GM18517 (cell line): ENCODE measurements around the gene MCF2L.
"Not testable (repeated sequence)": the region's sequence is repeated elsewhere in the genome, so short reads cannot be mapped to it uniquely, and the experiment has no call there.

Experiments used
- ATAC-seq: cut with Tn5 transposase; IDR thresholded peaks from one replicate; pipeline ENCODE4 v1.9.1; 2021; ENCODE audit warnings: mild to moderate bottlenecking, moderate library complexity; ENCODE audit not compliant: unreplicated experiment

MCF2L gene

DNA sequence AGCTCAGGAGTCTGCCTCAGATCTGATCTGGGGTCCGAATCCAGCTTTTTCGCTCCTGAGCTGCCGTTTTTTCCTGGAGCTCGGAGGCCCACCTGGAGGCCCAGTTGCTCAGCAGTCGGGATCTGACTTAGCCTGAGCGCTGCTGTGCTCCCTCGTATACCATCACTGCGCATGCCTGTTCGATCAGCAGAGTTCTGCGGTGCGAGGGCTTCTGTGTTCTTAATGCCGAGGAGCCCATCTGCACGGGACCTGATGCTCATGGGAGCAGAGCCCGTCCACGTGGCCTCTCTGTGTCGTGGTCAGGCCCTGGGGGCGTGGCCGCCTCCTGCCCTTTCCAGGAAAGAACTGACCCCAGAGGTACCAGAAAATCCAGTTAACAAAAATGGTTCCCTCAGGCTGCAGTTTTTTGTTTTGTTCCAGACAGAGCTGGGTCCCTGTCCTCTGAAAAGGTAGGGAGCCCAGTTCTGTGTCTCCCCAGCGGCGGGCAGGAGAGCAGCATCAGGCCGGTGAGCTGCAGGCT lies 57.4 kb downstream of the MCF2L start:
- no peak for ATAC-seq

GRCh38 chr13:113027095-113027494 lies 58.1 kb downstream of the MCF2L start:
- no peak for ATAC-seq

- ATAC-seq, result no peak
Measured at GRCh38 chr13:113027566-113027965, 58.6 kb downstream of the MCF2L start.

GRCh38 chr13:113028336-113029060 lies 59.5 kb downstream of the MCF2L start:
- no peak for ATAC-seq

- no peak for ATAC-seq
Measured at GRCh38 chr13:113029061-113029445, 60.0 kb downstream of the MCF2L start.

DNA sequence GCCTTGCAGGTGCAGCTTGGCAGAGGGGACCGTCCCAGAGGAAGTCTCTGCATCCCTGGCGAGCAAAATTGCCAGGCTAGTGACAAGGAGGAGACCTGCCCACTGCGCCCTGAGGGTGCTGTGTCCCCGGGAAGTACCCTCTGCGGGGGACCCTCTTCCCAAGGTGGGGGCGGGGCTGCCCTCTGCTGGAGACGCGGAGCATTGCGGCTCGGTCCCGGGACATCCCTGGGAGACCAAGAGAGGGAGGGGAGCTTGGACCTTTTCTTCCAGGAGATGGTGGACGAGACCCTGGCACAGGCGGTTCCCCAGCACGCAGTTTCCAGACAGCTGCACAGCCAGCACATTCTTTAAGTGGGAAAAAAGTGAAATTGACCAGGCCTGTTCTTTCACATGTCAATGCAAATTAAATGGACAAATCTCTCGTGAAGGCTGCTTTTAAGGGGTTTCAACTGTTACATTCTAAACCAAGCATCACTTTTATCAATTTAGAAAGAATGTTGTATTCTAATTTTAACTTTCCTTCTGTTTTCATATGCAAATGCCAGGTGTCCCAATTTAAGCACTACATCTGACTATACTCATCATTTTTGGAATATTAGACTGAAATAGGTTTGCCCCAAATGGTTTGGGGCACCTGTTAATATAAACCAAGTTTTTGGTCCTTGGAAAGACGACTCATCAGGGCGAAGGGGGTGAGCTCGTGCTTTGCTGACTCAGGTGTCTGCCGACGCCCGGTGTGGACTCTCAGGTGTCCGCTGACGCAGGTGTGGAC lies 60.7 kb downstream of the MCF2L start:
- no peak for ATAC-seq

DNA sequence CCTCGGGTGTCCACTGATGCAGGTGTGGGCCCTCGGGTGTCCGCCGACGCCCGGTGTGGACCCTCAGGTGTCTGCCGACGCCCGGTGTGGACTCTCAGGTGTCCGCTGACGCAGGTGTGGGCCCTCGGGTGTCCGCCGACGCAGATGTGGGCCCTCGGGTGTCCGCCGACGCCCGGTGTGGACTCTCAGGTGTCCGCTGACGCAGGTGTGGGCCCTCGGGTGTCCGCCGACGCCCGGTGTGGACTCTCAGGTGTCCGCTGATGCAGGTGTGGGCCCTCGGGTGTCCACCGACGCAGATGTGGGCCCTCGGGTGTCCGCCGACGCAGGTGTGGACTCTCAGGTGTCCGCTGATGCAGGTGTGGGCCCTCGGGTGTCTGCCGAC lies 61.2 kb downstream of the MCF2L start:
- not testable (repeated sequence) for ATAC-seq

- ATAC-seq, result no peak
Measured at GRCh38 chr13:113031465-113031864, 62.5 kb downstream of the MCF2L start.

DNA sequence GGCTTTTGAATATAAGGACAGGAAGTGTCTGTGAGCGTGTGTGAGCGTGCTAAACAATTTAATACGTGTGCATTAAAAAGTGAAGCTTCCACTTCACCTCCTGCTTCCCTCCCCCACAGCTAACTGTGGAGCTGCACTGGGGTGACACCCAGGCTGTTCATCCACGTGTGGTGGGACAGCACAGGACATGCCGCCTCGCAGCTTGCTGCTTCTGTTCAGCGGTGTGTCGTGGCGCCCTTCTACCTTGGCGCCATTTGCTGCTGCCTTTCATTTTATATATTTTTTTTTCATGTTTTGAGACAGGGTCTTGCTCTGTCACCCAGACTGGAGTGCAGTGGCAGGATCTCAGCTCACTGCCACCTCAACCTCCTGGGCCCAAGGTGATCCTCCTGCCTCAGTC lies 63.3 kb downstream of the MCF2L start:
- ATAC-seq, result no peak

GRCh38 chr13:113033054-113033850 lies 64.2 kb downstream of the MCF2L start:
- ATAC-seq, result no peak

DNA sequence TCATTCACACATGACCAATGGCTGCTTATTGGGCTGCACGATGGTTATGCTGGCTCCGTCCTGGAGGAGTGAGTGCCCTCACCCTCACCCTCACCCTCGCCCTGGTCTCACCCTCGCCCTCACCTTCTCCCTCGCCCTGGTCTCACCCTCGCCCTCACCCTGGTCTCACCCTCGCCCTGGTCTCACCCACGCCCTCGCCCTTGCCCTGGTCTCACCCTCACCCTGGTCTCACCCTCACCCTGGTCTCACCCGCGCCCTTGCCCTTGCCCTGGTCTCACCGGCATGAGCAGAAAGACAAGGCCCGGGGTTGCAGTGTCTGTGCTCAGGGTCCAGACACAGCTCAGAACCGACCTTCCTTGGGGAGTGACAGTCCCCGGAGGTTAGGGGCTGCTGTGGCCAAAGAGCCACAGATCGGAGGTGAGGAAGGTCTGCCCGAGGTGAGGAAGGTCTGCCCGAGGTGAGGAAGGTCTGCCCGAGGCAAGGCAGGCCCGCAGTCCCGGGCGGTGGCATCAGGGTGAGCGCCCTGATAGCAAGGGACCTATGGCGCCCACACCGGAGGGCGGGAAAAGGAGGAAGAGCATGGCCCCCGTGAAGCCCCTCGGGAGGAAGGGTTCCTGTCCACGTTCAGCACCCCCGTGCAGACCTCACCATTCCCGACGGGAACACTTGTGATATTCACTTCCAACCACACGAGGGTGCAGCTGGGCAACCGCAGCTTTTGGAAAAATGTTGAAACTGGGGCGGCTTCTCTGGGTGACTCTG lies 65.6 kb downstream of the MCF2L start:
- no peak for ATAC-seq

DNA sequence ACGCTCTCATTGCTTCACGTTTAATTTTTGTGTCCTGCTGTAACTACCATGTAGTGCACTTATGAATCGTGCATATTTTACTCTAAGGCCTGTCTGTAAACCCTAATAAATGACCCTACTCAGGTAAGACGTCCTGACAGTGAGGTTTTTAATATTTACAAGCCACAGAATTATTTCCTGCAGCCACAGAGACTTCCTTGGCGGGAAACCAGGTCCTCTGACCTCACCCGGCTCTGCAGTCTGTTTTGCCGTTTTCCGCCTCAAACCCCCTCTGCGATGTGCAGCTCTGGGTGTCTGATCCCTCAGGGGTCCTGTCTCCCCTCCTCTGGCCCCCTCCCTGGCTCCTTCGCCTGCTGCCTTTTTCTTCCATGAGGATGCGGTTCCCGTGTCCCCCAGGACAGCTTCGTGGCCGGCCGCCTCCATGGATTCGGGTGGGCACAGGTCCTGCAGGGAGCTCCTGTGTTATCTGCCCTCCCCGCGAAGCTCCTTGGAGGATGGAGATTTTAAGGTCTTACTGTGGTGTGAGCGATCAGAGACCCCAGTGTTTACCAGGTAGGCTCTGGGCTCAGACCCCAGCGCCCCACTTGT lies 66.3 kb downstream of the MCF2L start:
- ATAC-seq, result no peak

GRCh38 chr13:113036401-113036800 lies 67.4 kb downstream of the MCF2L start:
- no peak for ATAC-seq

- ATAC-seq, result no peak
Measured at GRCh38 chr13:113040031-113040430, 71.0 kb downstream of the MCF2L start.

DNA sequence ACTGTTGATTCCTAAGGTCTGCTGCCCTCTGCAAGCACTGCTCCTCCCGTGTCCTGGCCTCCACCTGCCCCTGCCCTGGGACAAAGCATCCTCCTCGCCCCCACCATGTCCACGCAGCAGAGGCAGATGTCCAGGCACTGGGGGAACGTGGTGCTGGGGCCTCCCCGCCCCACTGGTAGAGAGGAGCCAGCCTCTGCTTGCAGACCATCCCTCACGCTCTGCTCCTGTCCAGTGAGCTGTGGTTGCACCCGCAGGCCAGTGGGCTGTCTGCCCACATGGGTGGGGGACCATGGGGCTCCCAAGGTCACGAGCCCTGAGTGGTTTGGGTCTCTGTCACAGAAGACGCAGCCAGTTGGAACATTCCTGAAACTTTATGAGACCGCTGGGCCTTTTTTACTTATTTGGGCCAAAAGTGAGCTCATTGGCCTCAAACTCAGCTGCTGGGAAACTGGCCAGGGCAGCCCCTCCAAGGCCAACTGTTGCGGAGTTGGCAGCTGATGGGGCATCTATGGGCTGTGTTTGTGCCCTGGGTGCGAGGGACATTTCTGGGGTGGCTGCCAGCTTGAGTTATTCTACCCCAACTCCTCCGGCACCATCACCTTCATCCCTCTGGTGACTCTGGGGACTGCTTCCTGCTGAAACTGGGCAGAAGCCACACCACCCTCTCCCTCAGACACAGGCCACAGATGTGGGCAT lies 71.7 kb downstream of the MCF2L start:
- no peak for ATAC-seq

GRCh38 chr13:113041293-113041690 lies 72.3 kb downstream of the MCF2L start:
- no peak for ATAC-seq

- ATAC-seq, result no peak
Measured at GRCh38 chr13:113041896-113042295, 72.9 kb downstream of the MCF2L start.

DNA sequence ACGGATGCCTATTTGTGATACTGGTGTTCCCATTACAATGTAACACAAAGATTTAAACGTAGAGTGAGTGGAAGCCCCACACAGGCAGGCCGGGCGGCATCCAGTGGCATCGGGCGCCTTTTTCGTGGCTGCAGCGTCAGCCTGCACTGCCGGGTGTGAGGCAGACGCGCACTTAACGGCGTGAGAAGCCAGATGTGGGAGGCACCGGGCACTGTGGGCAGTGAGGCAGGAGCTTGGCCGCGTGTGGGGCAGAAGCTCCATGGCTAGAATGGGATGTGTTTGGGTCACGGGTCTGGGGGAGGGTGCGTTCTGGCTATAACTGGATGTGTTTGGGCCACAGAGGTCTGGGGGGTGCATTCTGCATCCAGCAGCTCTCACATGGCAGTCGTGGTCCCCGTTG lies 73.4 kb downstream of the MCF2L start:
- ATAC-seq, result no peak

DNA sequence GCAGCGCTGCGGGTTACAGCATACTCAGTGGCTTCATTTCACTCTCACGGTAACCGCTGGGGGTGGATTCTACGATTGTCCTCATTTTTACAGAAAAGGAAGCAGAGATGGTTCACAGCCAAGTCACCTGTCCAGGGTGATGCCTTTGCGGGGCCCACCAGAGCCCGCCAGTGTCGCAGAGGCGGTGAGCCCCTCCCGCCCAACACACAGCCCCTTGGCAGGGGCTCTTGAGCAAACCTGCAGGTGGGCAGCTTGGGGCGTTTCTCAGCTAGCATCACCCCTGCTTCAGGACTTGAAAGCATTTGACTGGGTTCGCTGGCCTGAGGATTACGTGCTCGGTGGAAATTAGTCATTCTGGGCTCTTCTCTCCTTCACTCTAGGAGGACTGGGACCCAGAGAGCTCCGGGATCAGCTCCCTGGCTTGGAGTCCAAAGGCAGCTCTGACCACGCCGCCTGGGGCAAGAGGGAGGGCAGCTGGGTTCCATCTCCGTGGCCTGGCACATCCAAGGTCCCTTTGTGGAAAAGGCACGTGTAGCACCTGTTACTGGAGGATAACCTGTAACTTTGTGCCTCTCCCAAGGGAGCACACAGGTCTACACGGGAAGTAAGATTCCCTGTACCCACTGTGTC lies 74.1 kb downstream of the MCF2L start:
- no peak for ATAC-seq
